Measurements from ENCODE around the gene DNAH2.

Gene DNAH2

GRCh38 chr17:7707858-7708750 is 9.4 kb upstream of the DNAH2 start:
- no peak for TF ChIP-seq CTCF (IDR thresholded peaks at IDR 0.05; ENCODE audit: borderline replicate concordance, insufficient read depth, low read depth, low read length)
- H3K4me3 ChIP-seq (ENCODE audit: low read depth, low read length), result no peak overlapping the region

- no peak overlapping the region for H3K4me3 ChIP-seq (ENCODE audit: low read depth, low read length)
- no peak for TF ChIP-seq CTCF (IDR thresholded peaks at IDR 0.05; ENCODE audit: borderline replicate concordance, insufficient read depth, low read depth, low read length)
Observed at GRCh38 chr17:7709031-7709430, 8.5 kb upstream of the DNAH2 start.

GRCh38 chr17:7710301-7710700 is 7.2 kb upstream of the DNAH2 start:
- H3K4me3 ChIP-seq (ENCODE audit: low read depth, low read length), result no peak overlapping the region

GRCh38 chr17:7711051-7711755 is 6.3 kb upstream of the DNAH2 start:
- H3K4me3 ChIP-seq (ENCODE audit: low read depth, low read length), result no peak overlapping the region
- TF ChIP-seq CTCF (IDR thresholded peaks at IDR 0.05; ENCODE audit: borderline replicate concordance, insufficient read depth, low read depth, low read length), result peak; percentile 39; the same call in 1 of the 2 replicates

More at GRCh38 chr17:7710301-7710700, 7.2 kb upstream of the DNAH2 start:
- TF ChIP-seq CTCF (IDR thresholded peaks at IDR 0.05; ENCODE audit: borderline replicate concordance, insufficient read depth, low read depth, low read length), result no peak

GRCh38 chr17:7712111-7712771 is 5.3 kb upstream of the DNAH2 start:
- H3K4me3 ChIP-seq (ENCODE audit: low read depth, low read length), result no peak overlapping the region
- no peak for TF ChIP-seq CTCF (IDR thresholded peaks at IDR 0.05; ENCODE audit: borderline replicate concordance, insufficient read depth, low read depth, low read length)

- no peak overlapping the region for H3K4me3 ChIP-seq (ENCODE audit: low read depth, low read length)
- no peak for TF ChIP-seq CTCF (IDR thresholded peaks at IDR 0.05; ENCODE audit: borderline replicate concordance, insufficient read depth, low read depth, low read length)
Observed at GRCh38 chr17:7713782-7714181, 3.8 kb upstream of the DNAH2 start.
